ENCODE measurements around the gene TMBIM1. TPM values are rescaled to one million over a fixed set of nuclear protein-coding genes. Genes with fewer than 3 reads are reported as not detected.

The TMBIM1 gene
- total RNA-seq, 4 donors from 2014 or later: 272 to 341 (median 287) TPM

- Histone ChIP-seq H3K9me3 (no peaks in the 10 kb centered on the region), H3K4me1 (peaks cover 7 to 22% of the 10 kb centered on the region in 2 donors), H3K4me3 (replicated peaks in 1 of 3) (no peak overlapping the region), H3K36me3 (peaks cover 34 to 35% of the 10 kb centered on the region in 2 donors), H3K27ac (no peak overlapping the region), H3K27me3 (no peaks in the 10 kb centered on the region)
- WGBS, 2 donors: 90 to 96% methylated on average over 8 to 20 of the region's 22 CpGs
- no peak for TF ChIP-seq CTCF (IDR thresholded peaks at IDR 0.05)
- TF ChIP-seq POLR2A (IDR thresholded peaks at IDR 0.05): no peak
- intact Hi-C loops (cut with DNase I): loop anchor here (10.0 kb wide), 2 partner anchors 50 to 300 kb away; partner anchors contain the start of genes ARPC2, CNOT9 and USP37
- DNase-seq: no peak
These were observed 27.3 kb downstream of the TMBIM1 start for GRCh38 chr2:218264773-218265561.

DNA sequence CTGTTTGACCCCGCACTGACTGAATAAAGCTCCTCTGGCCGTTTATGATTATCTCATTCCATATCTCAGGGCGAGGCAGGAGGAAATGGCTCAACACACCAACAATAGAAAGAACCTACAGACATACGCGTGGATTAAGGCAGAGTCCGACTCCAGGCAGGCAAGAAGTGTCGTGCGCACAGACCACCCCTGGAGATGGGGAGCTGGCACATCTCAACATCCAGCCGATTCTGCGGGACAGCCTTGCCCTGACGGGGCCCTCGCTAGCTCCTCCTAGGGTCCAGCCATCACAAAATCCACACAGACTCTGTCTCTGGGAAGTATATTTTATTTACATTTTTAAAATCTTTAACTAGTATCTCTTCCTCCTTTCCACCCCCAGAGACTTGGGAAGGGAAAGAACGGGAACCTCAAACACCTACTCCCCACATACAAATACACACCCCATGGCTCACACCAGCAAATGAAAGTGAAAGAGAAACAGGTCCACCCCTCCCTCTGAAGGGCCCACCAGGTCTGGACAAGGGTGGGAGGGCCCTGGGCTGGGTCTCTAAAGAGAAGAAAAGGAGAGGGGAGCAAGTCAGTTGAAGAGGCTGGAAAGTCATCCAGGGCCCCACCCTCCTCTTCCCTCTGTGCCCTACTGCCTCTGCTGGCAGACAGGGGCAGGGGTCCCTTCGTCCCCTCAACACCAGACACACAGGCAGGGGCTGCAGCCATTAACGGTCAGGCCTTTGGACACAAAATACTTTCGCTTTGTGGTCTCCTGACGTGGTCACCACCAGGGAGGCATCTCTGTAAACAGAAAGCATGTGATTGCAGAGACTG lies 28.3 kb downstream of the TMBIM1 start:
- WGBS, 2 donors: 82 to 94% methylated on average over 17 of the region's 17 CpGs
- Histone ChIP-seq H3K27me3 (no peaks in the 10 kb centered on the region), H3K9me3 (no peaks in the 10 kb centered on the region), H3K27ac (no peak overlapping the region), H3K4me1 (peaks cover 3 to 26% of the 10 kb centered on the region in 2 donors), H3K36me3 (peaks cover 34 to 35% of the 10 kb centered on the region in 2 donors), H3K4me3 (replicated peaks in 1 of 3) (no peak overlapping the region)
- no peak for DNase-seq
- TF ChIP-seq CTCF (IDR thresholded peaks at IDR 0.05) (no peak), POLR2A (IDR thresholded peaks at IDR 0.05) (no peak)
- intact Hi-C loops (cut with DNase I): loop anchor here (10.0 kb wide), 2 partner anchors 49 to 301 kb away; partner anchors contain the start of genes ARPC2, CNOT9 and USP37

- 88 to 90% methylated on average over 4 to 18 of the region's 39 CpGs for WGBS, 2 donors
- peaks cover 34 to 35% of the 10 kb centered on the region in 2 donors for H3K36me3 ChIP-seq
- no peak for DNase-seq
- H3K9me3 ChIP-seq: no peaks in the 10 kb centered on the region
- TF ChIP-seq CTCF (IDR thresholded peaks at IDR 0.05) (no peak), POLR2A (IDR thresholded peaks at IDR 0.05) (no peak)
- peaks cover 0 to 30% of the 10 kb centered on the region in 2 donors for H3K4me1 ChIP-seq
- no peak overlapping the region for H3K27ac ChIP-seq
- intact Hi-C loops (cut with DNase I): loop anchor here (10.0 kb wide), 2 partner anchors 48 to 302 kb away; partner anchors contain the start of genes ARPC2, CNOT9 and USP37
- H3K27me3 ChIP-seq: no peaks in the 10 kb centered on the region
- H3K4me3 ChIP-seq (replicated peaks in 1 of 3): no peak overlapping the region
These were observed 29.4 kb downstream of the TMBIM1 start for GRCh38 chr2:218262631-218263586.

DNA sequence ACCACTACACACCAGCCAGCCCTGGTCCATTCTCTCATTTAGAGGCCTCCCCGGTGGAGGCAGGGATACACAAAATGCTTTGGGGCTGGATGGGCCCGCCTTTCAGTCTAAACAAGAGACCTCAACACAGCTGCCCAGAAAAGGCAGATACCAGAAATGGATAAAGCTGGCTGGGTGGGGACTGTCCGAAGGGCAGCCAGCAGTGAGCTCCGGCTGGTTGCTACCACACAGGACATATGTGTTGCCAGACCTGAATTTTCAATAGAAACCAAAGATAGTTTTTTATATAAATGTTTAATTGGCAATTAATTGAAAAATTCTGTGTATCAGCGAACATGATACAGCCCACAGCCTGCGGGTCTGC lies 30.1 kb downstream of the TMBIM1 start:
- H3K27ac ChIP-seq: no peak overlapping the region
- peaks cover 34% of the 10 kb centered on the region in 2 donors for H3K36me3 ChIP-seq
- H3K27me3 ChIP-seq: no peaks in the 10 kb centered on the region
- TF ChIP-seq CTCF (IDR thresholded peaks at IDR 0.05) (no peak), POLR2A (IDR thresholded peaks at IDR 0.05) (no peak)
- no peak overlapping the region for H3K4me3 ChIP-seq (replicated peaks in 1 of 3)
- WGBS, 2 donors: 84 to 92% methylated on average over 6 of the region's 6 CpGs
- intact Hi-C loops (cut with DNase I): loop anchor here (10.0 kb wide), 2 partner anchors 47 to 303 kb away; partner anchors contain the start of genes ARPC2, CNOT9 and USP37
- DNase-seq: no peak
- H3K9me3 ChIP-seq: no peaks in the 10 kb centered on the region
- H3K4me1 ChIP-seq: peaks cover 0 to 30% of the 10 kb centered on the region in 2 donors

All from thyroid gland (tissue), 4 donors.